ENCODE data around the gene RMRP.

RMRP gene

GRCh38 chr9:35657546-35658136 is at the start of gene RMRP:
RMRP (minus strand) TSS chr9:35658019.
- in situ Hi-C loops (cut with HindIII; ENCODE audit: low sequenced_read_pairs): no loop called here

GRCh38 chr9:35706951-35707350 is 49.1 kb upstream of the RMRP start:
- in situ Hi-C loops (cut with HindIII; ENCODE audit: low sequenced_read_pairs): no loop called here

GRCh38 chr9:35705836-35706430 is 48.1 kb upstream of the RMRP start:
- in situ Hi-C loops (cut with HindIII; ENCODE audit: low sequenced_read_pairs): no loop called here

GRCh38 chr9:35705372-35705771 is 47.6 kb upstream of the RMRP start:
- in situ Hi-C loops (cut with HindIII; ENCODE audit: low sequenced_read_pairs): no loop called here

- in situ Hi-C loops (cut with HindIII; ENCODE audit: low sequenced_read_pairs): no loop called here
Measured at GRCh38 chr9:35703906-35704672, 46.3 kb upstream of the RMRP start.

- in situ Hi-C loops (cut with HindIII; ENCODE audit: low sequenced_read_pairs): no loop called here
Measured at GRCh38 chr9:35702696-35703095, 44.9 kb upstream of the RMRP start.

- in situ Hi-C loops (cut with HindIII; ENCODE audit: low sequenced_read_pairs): no loop called here
Measured at GRCh38 chr9:35700942-35701341, 43.1 kb upstream of the RMRP start.

GRCh38 chr9:35700031-35700430 is 42.2 kb upstream of the RMRP start:
- in situ Hi-C loops (cut with HindIII; ENCODE audit: low sequenced_read_pairs): no loop called here

- in situ Hi-C loops (cut with HindIII; ENCODE audit: low sequenced_read_pairs): no loop called here
Measured at GRCh38 chr9:35698231-35698630, 40.4 kb upstream of the RMRP start.

GRCh38 chr9:35697486-35697885 is 39.7 kb upstream of the RMRP start:
- in situ Hi-C loops (cut with HindIII; ENCODE audit: low sequenced_read_pairs): no loop called here

- in situ Hi-C loops (cut with HindIII; ENCODE audit: low sequenced_read_pairs): no loop called here
Measured at GRCh38 chr9:35696520-35697215, 38.8 kb upstream of the RMRP start.

- in situ Hi-C loops (cut with HindIII; ENCODE audit: low sequenced_read_pairs): no loop called here
Measured at GRCh38 chr9:35695943-35696401, 38.2 kb upstream of the RMRP start.

GRCh38 chr9:35691757-35692301 is 34.0 kb upstream of the RMRP start:
- in situ Hi-C loops (cut with HindIII; ENCODE audit: low sequenced_read_pairs): no loop called here

GRCh38 chr9:35691334-35691650 is 33.5 kb upstream of the RMRP start:
- in situ Hi-C loops (cut with HindIII; ENCODE audit: low sequenced_read_pairs): no loop called here

- in situ Hi-C loops (cut with HindIII; ENCODE audit: low sequenced_read_pairs): no loop called here
Measured at GRCh38 chr9:35690614-35691333, 33.0 kb upstream of the RMRP start.

- in situ Hi-C loops (cut with HindIII; ENCODE audit: low sequenced_read_pairs): no loop called here
Measured at GRCh38 chr9:35690294-35690613, 32.4 kb upstream of the RMRP start.

- in situ Hi-C loops (cut with HindIII; ENCODE audit: low sequenced_read_pairs): no loop called here
Measured at GRCh38 chr9:35689542-35690293, 31.9 kb upstream of the RMRP start, which contains the start of gene TPM2. TPM2 (minus strand) TSS chr9:35689925; CDS start chr9:35689817, 108 bp downstream.

GRCh38 chr9:35688558-35689541 is 31.0 kb upstream of the RMRP start:
- in situ Hi-C loops (cut with HindIII; ENCODE audit: low sequenced_read_pairs): no loop called here

Measured in DLD1 (cell line).